ENCODE results near the gene SPG7.

DNA sequence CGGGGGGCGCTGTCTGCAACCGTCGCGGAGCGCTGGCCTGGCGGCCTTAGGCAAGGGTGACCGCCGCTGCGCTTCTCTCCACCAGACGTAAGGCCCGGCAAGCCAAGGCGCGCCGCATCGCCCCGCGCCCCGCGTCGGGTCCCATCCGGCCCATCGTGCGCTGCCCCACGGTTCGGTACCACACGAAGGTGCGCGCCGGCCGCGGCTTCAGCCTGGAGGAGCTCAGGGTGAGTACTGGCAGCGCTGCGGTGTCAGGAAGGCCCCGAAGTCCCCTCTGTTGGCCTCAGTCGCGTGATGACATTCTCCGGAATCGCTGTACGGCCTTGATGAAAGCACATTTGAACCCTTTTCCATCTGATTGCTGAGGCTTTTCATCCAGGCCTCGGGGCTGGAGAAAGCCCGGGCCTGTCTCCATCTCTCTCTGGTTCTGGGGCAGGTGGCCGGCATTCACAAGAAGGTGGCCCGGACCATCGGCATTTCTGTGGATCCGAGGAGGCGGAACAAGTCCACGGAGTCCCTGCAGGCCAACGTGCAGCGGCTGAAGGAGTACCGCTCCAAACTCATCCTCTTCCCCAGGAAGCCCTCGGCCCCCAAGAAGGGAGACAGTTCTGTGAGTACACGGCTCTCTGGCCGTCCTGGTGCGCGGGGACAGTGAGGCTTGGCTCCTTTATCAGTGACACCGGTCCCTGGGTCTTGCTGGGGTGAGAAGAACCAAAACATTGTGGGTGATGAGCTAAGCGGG is 53.1 kb downstream of the SPG7 start:
- no peak for TF ChIP-seq EZH2 (IDR thresholded peaks at IDR 0.05; ENCODE audit: borderline replicate concordance, low read length)
- no peak for TF ChIP-seq CTCF (conservative IDR thresholded peaks at IDR 0.05 in 1 of 2, IDR thresholded peaks at IDR 0.05 in 1 of 2; ENCODE audit: extremely low read depth in 1 of 2, insufficient read depth in 1 of 2, low read depth in 1 of 2, low read length in 2 of 2)

Measured in mammary epithelial cell (primary cell).